H9 (cell line): ENCODE results near the gene NVL. TPM values are rescaled to one million over a fixed set of nuclear protein-coding genes. Genes with fewer than 3 reads are reported as not detected.
"Not testable (repeated sequence)": the region's sequence is repeated elsewhere in the genome, so short reads cannot be mapped to it uniquely, and the experiment has no call there.

Experiments
- DNase-seq: peaks from one replicate; pipeline ENCODE4 v3.0.0-alpha.2; 2017
- H2AFZ ChIP-seq: one replicate; pipeline ENCODE4 v1.6.1; 2013; ENCODE audit warnings: mild to moderate bottlenecking, low read length, control low read depth, moderate library complexity
- H2AK5ac ChIP-seq: 2 replicates; pipeline ENCODE4 v1.6.1; 2013; ENCODE audit warnings: low read length, control low read depth, mixed read lengths; ENCODE audit not compliant: insufficient read length
- H2BK120ac ChIP-seq: one replicate; pipeline ENCODE4 v1.6.1; 2013; ENCODE audit warnings: low read depth, mild to moderate bottlenecking, low read length, control low read depth, inconsistent platforms; ENCODE audit not compliant: poor library complexity, severe bottlenecking
- H2BK12ac ChIP-seq: 2 replicates; pipeline ENCODE4 v1.6.1; 2013; ENCODE audit warnings: low read length, control low read depth, mixed read lengths, low read depth; ENCODE audit not compliant: insufficient read length
- H2BK15ac ChIP-seq: 2 replicates; pipeline ENCODE4 v1.6.1; 2013; ENCODE audit warnings: low read depth, low read length, control low read depth
- H2BK20ac ChIP-seq: one replicate; pipeline ENCODE4 v1.6.1; 2013; ENCODE audit warnings: low read depth, mild to moderate bottlenecking, low read length, control low read depth, inconsistent platforms; ENCODE audit not compliant: poor library complexity, severe bottlenecking
- H2BK5ac ChIP-seq: 2 replicates; pipeline ENCODE4 v1.6.1; 2013; ENCODE audit warnings: low read length, control low read depth, mixed read lengths; ENCODE audit not compliant: insufficient read length
- H3K14ac ChIP-seq: 2 replicates; pipeline ENCODE4 v1.6.1; 2013; ENCODE audit warnings: low read length, control low read depth; ENCODE audit not compliant: insufficient read depth
- H3K18ac ChIP-seq: 2 replicates; pipeline ENCODE4 v1.6.1; 2013; ENCODE audit warnings: low read depth, mild to moderate bottlenecking, mixed read lengths, low read length, control low read depth; ENCODE audit not compliant: insufficient read length
- H3K23ac ChIP-seq: 2 replicates; pipeline ENCODE4 v1.6.1; 2013; ENCODE audit warnings: low read length, control low read depth, mixed read lengths, low read depth; ENCODE audit not compliant: insufficient read length
- H3K23me2 ChIP-seq: 2 replicates; pipeline ENCODE4 v1.6.1; 2013; ENCODE audit warnings: low read depth, mild to moderate bottlenecking, mixed read lengths, low read length, control low read depth; ENCODE audit not compliant: insufficient read length, poor library complexity, severe bottlenecking
- H3K27ac ChIP-seq: 2 replicates; pipeline ENCODE4 v1.5.1; 2013; ENCODE audit warnings: low read length, control low read depth, mixed read lengths, low read depth; ENCODE audit not compliant: insufficient read length
- H3K27me3 ChIP-seq: 2 replicates; pipeline ENCODE4 v1.6.1; 2013; ENCODE audit warnings: low read length, control low read depth, inconsistent platforms; ENCODE audit not compliant: insufficient read depth
- H3K4ac ChIP-seq: 2 replicates; pipeline ENCODE4 v1.6.1; 2013; ENCODE audit warnings: low read depth, mild to moderate bottlenecking, control low read depth, inconsistent platforms, low read length, moderate library complexity
- H3K4me1 ChIP-seq: 2 replicates; pipeline ENCODE4 v1.6.1; 2013; ENCODE audit warnings: low read length, control low read depth, inconsistent platforms; ENCODE audit not compliant: insufficient read depth
- H3K4me2 ChIP-seq: 2 replicates; pipeline ENCODE4 v1.6.1; 2013; ENCODE audit warnings: low read length, control low read depth, mixed read lengths; ENCODE audit not compliant: insufficient read length, insufficient read depth
- H3K56ac ChIP-seq: 2 replicates; pipeline ENCODE4 v1.6.1; 2013; ENCODE audit warnings: low read depth, mild to moderate bottlenecking, mixed read lengths, low read length, control low read depth; ENCODE audit not compliant: insufficient read length
- H3K79me1 ChIP-seq: 2 replicates; pipeline ENCODE4 v1.6.1; 2013; ENCODE audit warnings: low read depth, mild to moderate bottlenecking, moderate library complexity, low read length, control low read depth, inconsistent platforms; ENCODE audit not compliant: insufficient read depth, poor library complexity, severe bottlenecking
- H3K79me2 ChIP-seq: 2 replicates; pipeline ENCODE4 v1.6.1; 2013; ENCODE audit warnings: low read length, control low read depth, inconsistent platforms; ENCODE audit not compliant: insufficient read depth
- H3K9ac ChIP-seq: 2 replicates; pipeline ENCODE4 v1.6.1; 2013; ENCODE audit warnings: low read length, control low read depth, mixed read lengths; ENCODE audit not compliant: insufficient read length; ENCODE audit errors: extremely low read depth
- H3K9me3 ChIP-seq: one replicate; pipeline ENCODE4 v1.6.1; 2013; ENCODE audit warnings: low read depth, low read length, inconsistent platforms; ENCODE audit not compliant: control insufficient read depth
- H3T11ph ChIP-seq: one replicate; pipeline ENCODE4 v1.6.1; 2013; ENCODE audit warnings: mild to moderate bottlenecking, low read length, control low read depth, inconsistent platforms
- H4K20me1 ChIP-seq: one replicate; pipeline ENCODE4 v1.6.1; 2013; ENCODE audit not compliant: control insufficient read depth, insufficient read length, insufficient read depth
- H4K5ac ChIP-seq: 2 replicates; pipeline ENCODE4 v1.6.1; 2013; ENCODE audit warnings: low read depth, mild to moderate bottlenecking, mixed read lengths, low read length, control low read depth; ENCODE audit not compliant: insufficient read length
- H4K8ac ChIP-seq: replicated peaks from 2 replicates; pipeline ENCODE4 v1.6.1; 2013; ENCODE audit warnings: low read length, control low read depth, mixed read lengths, low read depth; ENCODE audit not compliant: insufficient read length
- H4K91ac ChIP-seq: 2 replicates; pipeline ENCODE4 v1.6.1; 2013; ENCODE audit warnings: low read depth, mild to moderate bottlenecking, moderate library complexity, mixed read lengths, low read length, control low read depth; ENCODE audit not compliant: insufficient read length
- H3K27ac Mint-ChIP-seq, 3 experiments: 2 replicates in 2 of 3; 3 replicates in 1 of 3; pipeline ENCODE4 v1.8.0; 2020 to 2021; ENCODE audit warnings: mixed read lengths in 3 of 3, mild to moderate bottlenecking in 1 of 3, moderate library complexity in 1 of 3
- H3K27me3 Mint-ChIP-seq: 2 replicates; pipeline ENCODE4 v1.8.0; 2021; ENCODE audit warnings: low read depth, mild to moderate bottlenecking, moderate library complexity, mixed read lengths
- H3K36me3 Mint-ChIP-seq, 3 experiments: 2 replicates in 2 of 3; 3 replicates in 1 of 3; pipeline ENCODE4 v1.8.0; 2020 to 2021; ENCODE audit warnings: low read depth in 3 of 3, mixed read lengths in 3 of 3; ENCODE audit not compliant: insufficient read depth in 1 of 3
- H3K4me1 Mint-ChIP-seq, 2 experiments: 2 replicates each; pipeline ENCODE4 v1.8.0; 2020; ENCODE audit warnings: mixed read lengths in 2 of 2
- H3K4me3 Mint-ChIP-seq, 2 experiments: 2 replicates in 1 of 2; 3 replicates in 1 of 2; pipeline ENCODE4 v1.8.0; 2020 to 2021; ENCODE audit warnings: mild to moderate bottlenecking in 2 of 2, mixed read lengths in 2 of 2, moderate library complexity in 1 of 2
- H3K9me3 Mint-ChIP-seq, 2 experiments: 2 replicates in 1 of 2; 3 replicates in 1 of 2; pipeline ENCODE4 v1.8.0; 2020; ENCODE audit warnings: mild to moderate bottlenecking in 2 of 2, mixed read lengths in 2 of 2, moderate library complexity in 1 of 2
- WGBS: extraction: QIAGEN DNeasy Blood & Tissue Kit; methylation state at CpG from one replicate; pipeline ENCODE4 v1.1.7; 2013; ENCODE audit warnings: missing lambda C conversion rate, low lambda C conversion rate, mixed read lengths; ENCODE audit not compliant: insufficient read length; ENCODE audit errors: extremely low coverage; 5-methylcytosine and 5-hydroxymethylcytosine counted together
- total RNA-seq: library from RNA; stranded (reverse); gene quantifications from 2 replicates; pipeline ENCODE4 v1.2.1, GENCODE V29; 2021

Gene NVL
- total RNA-seq, 1 experiment from 2014 or later, result 66.9 TPM

- H3K14ac ChIP-seq, H3K9ac ChIP-seq, DNase-seq, H3T11ph ChIP-seq, H3K27ac Mint-ChIP-seq, H3K18ac ChIP-seq, H3K23ac ChIP-seq, H3K4ac ChIP-seq, H2BK120ac ChIP-seq, H3K9me3 ChIP-seq, H3K27ac ChIP-seq, H3K4me1 Mint-ChIP-seq, H3K4me2 ChIP-seq, H4K91ac ChIP-seq, H3K79me2 ChIP-seq, H2BK12ac ChIP-seq, H3K27me3 ChIP-seq, H2AFZ ChIP-seq, H3K23me2 ChIP-seq, H3K4me3 Mint-ChIP-seq, H4K20me1 ChIP-seq, H3K27me3 Mint-ChIP-seq, H3K79me1 ChIP-seq, H3K4me1 ChIP-seq, H3K56ac ChIP-seq, H2BK20ac ChIP-seq, H4K8ac ChIP-seq, H2BK15ac ChIP-seq, H4K5ac ChIP-seq, H2AK5ac ChIP-seq, H2BK5ac ChIP-seq: not testable (repeated sequence)
- no CpG with 5 or more reads among the region's 30 CpGs for WGBS
- peaks cover 26 to 30% of the 10 kb centered on the region in 2 experiments for H3K9me3 Mint-ChIP-seq
- peaks cover 3 to 24% (median 5%) of the 10 kb centered on the region in 3 experiments for H3K36me3 Mint-ChIP-seq
Measured at GRCh38 chr1:224349716-224350115, 19.7 kb upstream of the NVL start.
